G401.6 (cell line): ENCODE data around the gene UST.
A peak's percentile ranks its signal among the peaks of the same experiment; 100 is the strongest.
"Not testable (repeated sequence)": the region's sequence is repeated elsewhere in the genome, so short reads cannot be mapped to it uniquely, and the experiment has no call there.

Experiments used
- FAIRE-seq: peaks from 2 replicates; lab custom pipeline; 2012; peaks lifted over from hg19 to GRCh38; lab: Jason Lieb, UNC

Gene UST

GRCh38 chr6:148904896-148905870 lies 158.4 kb downstream of the UST start:
- no peak for FAIRE-seq

DNA sequence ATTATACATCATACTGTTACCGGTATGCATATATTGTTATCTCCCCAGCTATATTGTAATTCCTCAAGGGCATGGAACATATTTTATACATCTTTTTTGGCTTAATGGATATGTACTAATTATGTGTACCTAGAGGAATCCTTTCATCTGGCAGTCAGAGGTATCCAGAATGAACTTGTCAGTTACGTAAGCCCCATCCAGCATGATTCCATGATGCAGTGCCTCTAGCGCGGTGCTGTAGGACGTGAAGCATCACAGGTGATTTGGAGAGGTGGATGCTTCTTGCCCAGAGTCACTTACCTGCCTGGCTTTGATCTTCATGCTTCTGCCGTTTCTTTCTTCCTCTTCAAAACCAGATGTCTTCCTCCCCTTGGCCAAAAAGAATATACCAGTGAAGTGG lies 159.1 kb downstream of the UST start:
- no peak for FAIRE-seq

DNA sequence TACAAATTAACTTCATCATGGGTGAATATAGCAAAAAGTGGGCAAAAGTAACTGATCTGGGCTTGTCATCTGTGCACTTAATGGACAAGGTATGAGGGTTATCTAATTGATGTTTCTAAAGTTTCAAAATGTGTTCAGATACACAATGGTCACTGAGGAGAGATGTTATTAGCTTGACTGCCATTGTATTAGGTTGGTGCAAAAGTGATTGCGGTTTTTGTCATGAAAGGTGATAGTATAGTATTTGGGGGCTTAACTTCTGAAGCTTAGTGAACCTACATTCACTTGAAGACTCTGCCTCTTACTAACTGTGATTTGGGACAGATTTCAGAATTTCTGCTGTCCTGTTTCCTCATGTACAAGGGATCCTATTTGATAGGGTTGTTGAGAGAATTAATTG lies 159.6 kb downstream of the UST start:
- no peak for FAIRE-seq

GRCh38 chr6:148907573-148907972 lies 160.7 kb downstream of the UST start:
- FAIRE-seq, result no peak

- FAIRE-seq, result no peak
These were observed 165.4 kb downstream of the UST start for GRCh38 chr6:148912252-148912651.

- FAIRE-seq, result no peak
These were observed 169.0 kb downstream of the UST start for GRCh38 chr6:148915810-148916209.

- FAIRE-seq, result not testable (repeated sequence)
These were observed 169.7 kb downstream of the UST start for GRCh38 chr6:148916485-148916884.

GRCh38 chr6:148924226-148925012 lies 177.6 kb downstream of the UST start:
- no peak for FAIRE-seq

- FAIRE-seq, result no peak
These were observed 178.9 kb downstream of the UST start for GRCh38 chr6:148925701-148926100.

DNA sequence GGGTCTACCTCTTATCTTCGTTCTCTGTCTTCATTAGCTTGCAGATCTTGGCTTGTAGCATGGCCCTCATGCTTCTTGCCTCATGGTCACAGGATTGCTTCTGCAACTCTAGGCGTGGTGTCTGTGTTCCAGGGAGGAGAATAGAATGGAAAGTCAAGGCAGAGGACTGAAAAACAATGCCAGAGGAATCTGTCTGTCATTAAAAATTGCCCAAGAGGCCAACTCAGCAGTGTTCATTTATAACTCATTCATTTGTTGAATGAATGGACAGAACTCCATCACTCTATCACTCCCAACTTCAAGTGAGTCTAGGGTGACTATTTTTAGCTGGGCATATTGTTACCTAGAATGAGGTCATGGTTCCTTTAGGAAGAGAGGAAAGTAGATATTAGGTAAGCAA lies 179.6 kb downstream of the UST start:
- FAIRE-seq, result no peak

DNA sequence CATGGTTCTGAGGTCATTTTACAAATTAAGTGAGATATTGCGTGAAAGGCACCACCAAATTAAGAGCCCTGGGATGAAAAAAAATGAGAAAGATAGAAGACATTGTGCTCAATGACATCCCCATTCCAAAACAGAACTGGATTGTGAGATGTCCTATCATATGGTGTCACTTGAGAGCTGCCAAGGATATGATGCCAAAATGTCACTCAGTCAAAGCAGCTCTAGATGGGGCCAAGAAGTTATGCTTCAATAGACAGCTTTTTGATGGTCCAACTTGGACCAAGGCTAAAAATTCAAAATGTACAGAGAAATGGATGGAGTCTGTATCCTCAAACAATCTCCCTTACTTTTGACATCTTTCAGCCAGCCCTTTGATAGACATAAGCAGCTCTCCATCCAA lies 180.8 kb downstream of the UST start:
- no peak for FAIRE-seq

GRCh38 chr6:148928811-148929210 lies 182.0 kb downstream of the UST start:
- no peak for FAIRE-seq

GRCh38 chr6:148932208-148932607 lies 185.4 kb downstream of the UST start:
- FAIRE-seq, result no peak

GRCh38 chr6:148932731-148933130 lies 185.9 kb downstream of the UST start:
- FAIRE-seq, result no peak

DNA sequence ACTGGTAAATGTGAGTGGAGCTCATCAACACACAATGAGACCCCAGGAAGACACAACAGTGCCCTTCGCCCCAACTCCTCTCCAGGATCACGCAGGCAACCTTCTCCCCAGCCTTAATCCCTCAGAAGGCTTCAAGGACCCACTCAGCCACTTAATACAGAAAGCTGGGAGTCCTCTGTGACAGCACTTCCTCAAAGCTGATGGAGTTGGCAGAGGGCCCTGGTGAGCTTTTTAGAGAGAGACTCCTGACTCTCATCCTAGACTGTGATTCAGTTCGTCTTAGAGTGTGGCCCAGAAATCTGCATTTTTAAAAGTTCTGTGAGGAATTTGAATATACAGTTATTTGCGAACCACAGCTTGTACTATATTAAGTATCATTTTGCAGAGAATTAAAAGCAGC lies 187.7 kb downstream of the UST start:
- no peak for FAIRE-seq

GRCh38 chr6:148934961-148935360 lies 188.1 kb downstream of the UST start:
- FAIRE-seq, result no peak

DNA sequence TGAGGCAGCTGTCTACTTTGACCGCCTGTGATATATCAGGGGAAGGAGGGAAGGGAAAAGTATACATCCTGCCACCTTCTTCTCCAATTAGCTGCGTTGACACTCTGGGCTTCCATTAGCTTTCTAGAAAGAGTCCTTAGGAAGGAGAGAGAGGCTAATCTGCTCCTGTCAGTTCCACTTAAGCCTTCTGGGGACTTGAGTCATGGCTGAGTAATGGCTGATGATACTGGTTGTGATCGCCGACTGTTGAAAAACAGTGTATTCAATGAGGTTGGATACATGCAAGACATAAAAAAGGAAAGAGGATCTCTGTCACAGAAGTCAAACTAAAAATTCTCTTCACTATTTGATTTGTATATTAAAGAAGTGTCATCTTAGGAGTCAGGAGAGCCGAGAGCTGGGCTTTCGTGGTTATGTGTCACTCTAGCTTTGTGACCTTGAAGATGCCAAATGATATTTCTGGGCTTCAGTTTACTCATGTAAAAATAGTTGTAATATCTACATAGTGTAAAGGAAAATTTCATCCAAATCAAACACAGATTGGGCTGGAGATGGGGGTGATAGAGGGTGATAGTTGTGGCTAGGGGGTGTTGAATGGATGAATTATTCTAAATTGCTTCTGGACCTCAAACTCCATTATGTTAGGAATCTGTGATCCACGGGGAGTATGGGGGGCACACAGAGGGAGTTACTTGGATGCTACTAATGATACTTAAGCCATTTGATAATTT lies 189.0 kb downstream of the UST start:
- no peak for FAIRE-seq

DNA sequence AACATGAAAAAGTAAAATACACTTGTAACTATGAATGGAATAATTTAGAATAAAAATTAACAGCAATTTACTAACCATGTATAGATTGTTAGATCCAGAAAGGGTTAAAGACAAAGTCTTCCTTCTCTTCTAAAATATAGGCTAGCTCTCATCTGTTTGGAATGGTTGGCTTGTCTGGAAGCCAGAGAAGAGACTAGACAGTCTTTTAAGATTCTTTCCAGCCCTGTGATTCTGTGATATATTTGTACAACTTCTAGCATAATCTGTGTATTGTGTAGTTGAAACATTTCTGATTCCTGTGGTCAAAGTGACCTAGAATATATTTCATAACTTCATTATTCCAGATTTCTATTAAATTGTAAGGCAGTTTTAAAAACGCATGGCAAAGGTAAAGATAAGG lies 196.6 kb downstream of the UST start:
- no peak for FAIRE-seq

DNA sequence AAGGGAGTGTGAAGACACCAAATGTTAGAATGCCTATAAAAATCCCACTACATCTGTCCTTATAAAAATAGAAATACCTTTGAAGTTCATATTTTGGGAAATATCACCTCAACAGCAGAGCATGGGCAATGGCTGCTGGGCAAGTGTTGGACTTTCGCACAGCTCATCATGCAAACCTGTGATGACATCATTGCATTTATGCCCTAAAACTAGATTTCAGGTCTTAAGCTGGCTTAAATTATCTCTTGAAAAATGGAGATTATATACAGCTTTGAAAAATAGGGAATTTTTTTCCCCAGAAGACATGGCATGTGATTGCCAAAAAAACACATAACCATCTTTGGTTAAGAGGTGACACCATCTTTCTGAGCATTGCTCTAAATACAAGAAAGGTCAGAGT lies 197.8 kb downstream of the UST start:
- no peak for FAIRE-seq

- FAIRE-seq, result no peak
These were observed 198.6 kb downstream of the UST start for GRCh38 chr6:148945301-148946021.

DNA sequence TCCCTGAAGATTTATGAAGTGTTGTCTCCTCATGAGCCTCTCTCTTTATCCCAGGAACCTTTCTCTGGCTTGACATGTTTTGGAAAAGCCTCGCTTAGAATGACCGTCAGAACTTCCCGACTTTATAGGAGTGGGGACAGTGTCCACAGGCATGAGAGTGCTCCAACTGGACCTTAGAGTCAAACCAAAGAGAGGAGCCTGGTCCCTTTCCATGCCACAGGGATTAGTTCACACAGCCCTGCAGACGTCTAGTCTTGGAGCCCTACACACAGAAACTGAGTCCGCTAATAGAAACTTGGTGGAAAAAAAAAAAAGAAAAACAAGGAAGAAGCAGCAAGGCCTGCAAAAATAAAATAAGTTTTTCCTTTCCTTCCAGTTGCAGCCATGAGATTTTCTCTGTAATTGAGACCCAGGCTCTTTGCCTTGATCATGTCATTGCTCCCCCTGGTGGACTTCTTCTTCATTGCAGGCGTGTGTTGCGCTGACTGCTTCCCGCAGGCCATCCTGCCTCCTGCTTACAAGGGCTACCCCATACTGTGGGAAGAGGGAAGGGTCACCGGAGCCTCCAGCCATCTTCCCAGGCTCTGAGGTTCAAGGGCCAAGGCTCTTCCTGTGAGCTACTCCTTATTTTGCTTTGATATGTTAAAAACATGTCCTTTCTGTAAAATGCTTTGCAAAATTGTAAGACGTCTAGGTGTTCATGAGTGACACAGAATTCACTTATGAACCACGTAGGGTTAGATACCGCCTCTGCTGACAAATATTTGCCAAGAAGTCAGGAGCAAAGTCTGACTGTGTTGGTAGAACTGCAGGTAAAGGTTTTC lies 201.0 kb downstream of the UST start:
- peak; percentile 78 for FAIRE-seq
